ENCODE data around the gene UNC119.

- no peak for TF ChIP-seq CTCF (conservative IDR thresholded peaks at IDR 0.05; ENCODE audit: low read depth, low read length)
- no peak for TF ChIP-seq EZH2 (IDR thresholded peaks at IDR 0.05; ENCODE audit: low read length, unreplicated experiment)
These were observed 33.8 kb downstream of the UNC119 start for GRCh38 chr17:28518578-28518977.
